NCI-H1930 (cell line): ENCODE measurements around the gene ACTA2.
"Not testable (repeated sequence)": the region's sequence is repeated elsewhere in the genome, so short reads cannot be mapped to it uniquely, and the experiment has no call there.

Source experiments
- DNase-seq, 2 experiments: peaks; one replicate each; lab custom pipeline; 2025; lab: John Stamatoyannopoulos, UW

The ACTA2 gene

DNA sequence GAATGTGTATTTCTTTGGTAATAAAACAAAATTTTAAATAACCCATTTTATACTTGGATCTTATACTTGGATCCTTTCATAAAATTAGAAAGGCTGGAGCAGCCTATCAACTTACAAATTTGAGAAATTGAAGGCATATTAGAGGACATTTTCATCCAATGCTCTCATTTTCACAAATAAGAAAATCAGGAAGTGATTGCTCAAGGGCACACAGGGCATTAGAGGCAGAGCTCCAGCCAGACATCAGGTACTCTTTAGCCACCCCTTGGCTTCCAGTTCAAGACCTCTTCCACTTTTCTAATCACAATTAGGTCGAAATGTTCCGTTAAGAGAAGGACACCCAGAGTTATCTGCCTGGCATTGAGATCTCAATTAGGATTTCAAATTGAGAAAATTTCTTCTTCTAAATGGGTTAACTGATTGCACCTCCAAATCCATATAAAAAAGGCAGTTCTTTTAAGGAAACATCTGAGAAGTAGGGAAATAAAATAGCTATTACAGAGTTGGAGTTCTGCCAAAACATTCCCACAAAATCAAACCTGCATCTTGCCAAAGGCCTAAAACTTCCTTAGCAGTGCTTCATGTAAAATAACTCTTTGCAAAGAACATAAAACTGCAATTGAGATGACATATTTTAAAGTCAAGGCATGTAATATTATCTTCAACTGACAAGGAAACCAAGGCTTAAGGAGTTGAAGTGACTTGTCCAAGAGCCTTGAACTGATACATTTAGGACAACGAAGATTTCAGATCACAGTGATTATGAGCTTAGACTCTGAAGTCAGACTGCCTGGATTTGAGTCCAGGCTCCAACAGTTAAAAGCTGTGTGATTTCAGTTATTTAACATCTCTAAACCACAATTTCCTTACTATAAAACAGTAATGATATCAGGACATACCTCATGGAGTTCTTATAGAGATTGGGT, 2.4 kb downstream of the ACTA2 start:
- no peak for DNase-seq

DNA sequence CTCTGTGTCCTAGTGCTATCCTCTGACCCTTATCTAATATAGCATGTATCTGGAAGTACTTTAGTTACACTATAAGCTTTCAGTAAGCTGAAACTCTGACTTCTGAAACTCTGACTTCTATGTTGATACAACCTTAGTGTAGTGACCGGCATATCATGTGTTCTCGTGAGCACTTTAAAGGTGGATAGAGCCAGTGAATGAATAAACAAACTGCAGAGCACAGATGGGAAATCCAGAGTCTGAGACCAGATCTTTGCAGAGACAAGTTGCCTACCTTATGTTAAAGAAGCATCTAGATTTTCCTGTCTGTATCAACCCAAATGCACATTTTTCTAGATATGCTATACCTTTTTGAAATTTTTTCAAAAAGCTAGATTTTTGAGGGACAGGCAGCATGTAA, 3.5 kb downstream of the ACTA2 start:
- no peak for DNase-seq

DNA sequence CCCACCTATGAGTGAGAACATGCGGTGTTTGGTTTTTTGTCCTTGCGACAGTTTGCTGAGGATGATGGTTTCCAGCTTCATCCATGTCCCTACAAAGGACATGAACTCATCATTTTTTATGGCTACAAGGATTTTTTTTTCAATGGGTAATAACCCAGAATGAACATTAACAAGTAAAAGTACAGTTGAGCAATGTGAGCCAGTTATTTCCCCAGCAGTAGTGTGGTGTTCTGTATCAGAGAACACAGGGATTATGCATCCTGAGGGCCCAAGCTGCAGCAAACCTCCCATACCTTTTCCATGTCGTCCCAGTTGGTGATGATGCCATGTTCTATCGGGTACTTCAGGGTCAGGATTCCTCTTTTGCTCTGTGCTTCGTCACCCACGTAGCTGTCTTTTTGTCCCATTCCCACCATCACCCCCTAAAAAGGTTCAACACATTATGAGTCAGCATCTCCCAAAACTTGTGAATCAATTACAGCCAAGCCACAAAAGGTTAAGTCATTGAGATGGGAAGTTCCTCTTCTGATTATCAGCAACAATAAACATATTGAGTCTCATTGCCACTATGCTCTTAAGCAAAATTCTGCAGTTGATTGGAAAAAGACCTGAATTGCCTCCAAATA, 5.5 kb downstream of the ACTA2 start:
- DNase-seq: no peak

DNA sequence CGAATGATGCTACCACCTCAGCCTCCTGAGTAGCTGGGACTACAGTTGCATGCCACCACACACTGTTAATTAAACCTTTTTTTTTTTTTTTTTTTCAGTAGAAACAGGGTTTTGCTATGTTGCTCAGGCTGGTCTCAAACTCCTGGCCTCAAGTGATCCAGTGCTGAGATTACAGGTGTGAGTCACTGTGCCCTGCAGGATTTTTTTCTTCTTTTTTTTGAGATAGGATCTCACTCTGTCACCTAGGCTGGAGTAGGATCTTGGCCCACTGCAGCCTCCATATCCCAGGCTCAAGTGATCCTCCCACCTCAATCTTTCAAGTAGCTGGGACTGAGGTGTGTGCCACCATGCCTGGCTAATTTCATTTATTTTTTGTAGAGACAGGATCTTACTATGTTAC, 6.4 kb downstream of the ACTA2 start:
- DNase-seq: no peak

DNA sequence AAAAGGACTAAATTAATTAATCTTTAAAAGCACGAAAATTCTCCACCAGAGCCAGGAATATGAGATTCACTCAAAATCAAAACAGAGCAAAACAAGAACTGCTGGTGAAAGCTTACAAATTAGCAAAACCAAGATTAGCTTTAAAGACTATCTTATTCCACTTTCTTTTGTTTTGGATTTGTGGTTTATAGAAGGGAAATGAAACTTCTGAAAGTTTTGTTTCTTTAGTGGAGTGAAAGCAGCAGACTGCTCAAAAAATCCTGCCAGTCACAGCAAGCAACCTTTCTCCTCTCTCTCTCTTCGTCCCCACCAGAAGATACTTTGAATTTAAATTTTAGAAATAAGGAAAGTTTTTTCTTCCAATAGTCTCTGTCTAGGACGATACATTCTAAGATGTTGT, 7.8 kb downstream of the ACTA2 start:
- no peak for DNase-seq

DNA sequence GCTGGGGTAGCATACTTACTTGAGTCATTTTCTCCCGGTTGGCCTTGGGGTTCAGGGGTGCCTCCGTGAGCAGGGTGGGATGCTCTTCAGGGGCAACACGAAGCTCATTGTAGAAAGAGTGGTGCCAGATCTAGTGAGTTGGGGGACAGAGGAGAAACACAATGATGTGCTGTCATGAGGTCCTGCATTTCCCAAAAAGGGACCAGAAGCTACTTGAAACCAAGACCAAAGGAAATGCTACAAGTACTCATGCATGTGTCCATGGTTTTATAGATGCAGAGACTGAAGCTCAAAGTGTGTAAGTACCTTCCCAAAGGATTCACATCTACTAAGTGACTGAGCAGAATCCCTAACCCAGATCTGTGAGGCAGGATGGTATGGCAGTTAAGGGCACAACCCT, 8.8 kb downstream of the ACTA2 start:
- no peak for DNase-seq

DNA sequence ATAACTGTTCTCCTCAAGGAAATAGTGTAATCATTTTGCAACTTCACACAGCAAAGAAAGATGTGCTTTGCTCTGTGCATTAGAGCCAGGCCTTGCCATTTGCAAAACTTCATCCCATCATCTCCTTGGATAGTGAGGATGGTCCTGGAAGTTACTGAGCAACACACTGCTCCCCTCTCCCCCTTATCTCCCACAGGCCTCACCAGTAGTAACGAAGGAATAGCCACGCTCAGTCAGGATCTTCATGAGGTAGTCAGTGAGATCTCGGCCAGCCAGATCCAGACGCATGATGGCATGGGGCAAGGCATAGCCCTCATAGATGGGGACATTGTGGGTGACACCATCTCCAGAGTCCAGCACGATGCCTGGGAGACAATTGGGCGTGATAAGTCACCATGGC, 11.5 kb downstream of the ACTA2 start:
- no peak for DNase-seq

DNA sequence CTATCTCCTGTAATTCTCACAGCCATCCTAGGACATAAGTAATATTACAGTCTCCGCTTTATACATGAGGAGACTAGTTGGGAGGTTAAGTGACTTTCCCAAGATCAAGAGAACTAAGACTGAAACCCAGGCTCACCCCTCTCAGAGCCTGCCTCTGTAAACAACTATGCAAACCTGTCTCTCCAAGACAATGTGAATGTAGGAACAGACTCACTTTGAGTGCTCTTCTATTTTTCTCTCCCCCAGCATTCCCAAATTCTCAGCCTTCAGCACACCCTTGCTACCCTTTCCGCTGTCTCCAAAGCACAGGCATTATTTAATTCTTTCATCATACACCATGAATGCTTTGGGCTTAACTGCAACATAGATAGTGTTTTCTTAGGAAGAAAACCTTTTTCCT, 13.6 kb downstream of the ACTA2 start:
- no peak for DNase-seq

DNA sequence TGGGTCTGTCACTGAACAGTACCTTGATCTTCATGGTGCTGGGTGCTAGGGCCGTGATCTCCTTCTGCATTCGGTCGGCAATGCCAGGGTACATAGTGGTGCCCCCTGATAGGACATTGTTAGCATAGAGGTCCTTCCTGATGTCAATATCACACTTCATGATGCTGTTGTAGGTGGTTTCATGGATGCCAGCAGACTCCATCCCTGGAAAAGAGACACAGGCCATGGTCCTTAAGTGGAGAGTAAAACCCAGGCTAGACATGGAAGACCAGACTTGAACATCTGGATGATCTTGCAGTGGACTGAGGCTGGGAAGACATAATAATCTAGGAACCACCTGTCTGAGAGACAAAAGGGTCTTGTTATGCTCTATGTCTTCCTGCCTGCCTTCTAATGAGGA, 14.5 kb downstream of the ACTA2 start:
- no peak for DNase-seq

DNA sequence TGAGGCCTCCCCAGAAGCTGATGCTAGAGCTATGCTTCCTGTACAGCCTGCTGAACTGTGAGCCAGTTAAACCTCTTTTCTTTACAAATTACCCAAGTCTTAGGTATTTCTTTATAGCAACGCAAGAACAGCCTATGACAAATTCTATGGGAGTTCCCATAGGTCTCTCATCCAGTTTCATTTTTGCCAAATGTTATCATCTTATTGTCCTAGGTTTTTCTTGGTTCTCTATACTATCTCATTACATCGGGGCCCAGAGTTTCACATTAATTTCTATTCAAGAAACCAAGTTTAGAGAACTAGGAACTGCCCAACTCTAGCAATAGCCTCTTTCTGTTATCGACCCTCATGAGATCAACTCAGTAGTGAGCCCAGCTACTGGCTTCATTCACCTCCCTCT, 15.9 kb downstream of the ACTA2 start:
- DNase-seq: no peak

DNA sequence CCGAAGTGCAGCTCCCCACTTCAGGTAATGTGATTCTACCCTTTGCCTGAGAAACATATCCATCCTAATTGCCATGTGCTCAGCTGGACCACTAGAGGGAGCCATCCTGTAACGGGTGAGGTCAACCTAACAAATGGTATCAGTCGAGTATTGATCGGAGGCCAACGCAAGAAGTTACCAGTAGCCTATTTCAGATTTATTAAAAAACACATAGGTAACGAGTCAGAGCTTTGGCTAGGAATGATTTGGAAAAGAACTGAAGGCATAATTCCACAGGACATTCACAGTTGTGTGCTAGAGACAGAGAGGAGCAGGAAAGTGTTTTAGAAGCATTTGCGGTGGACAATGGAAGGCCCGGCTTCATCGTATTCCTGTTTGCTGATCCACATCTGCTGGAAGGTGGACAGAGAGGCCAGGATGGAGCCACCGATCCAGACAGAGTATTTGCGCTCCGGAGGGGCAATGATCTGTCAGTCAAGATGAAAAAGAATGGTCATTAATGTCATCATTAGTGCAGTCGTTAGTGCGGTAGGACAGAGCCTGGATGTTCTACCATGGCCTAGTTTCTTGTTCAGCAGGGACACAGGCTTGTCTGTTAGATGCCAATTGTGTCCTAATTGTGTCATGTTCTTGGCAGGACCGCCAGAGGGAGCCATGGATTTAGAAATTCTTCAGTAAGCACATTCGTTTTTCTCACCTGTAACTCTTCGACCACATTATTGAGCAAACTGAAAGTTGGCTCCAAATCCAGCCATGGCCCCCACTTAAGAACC, 17.5 kb downstream of the ACTA2 start:
- DNase-seq: peak; percentile 21 to 58

DNA sequence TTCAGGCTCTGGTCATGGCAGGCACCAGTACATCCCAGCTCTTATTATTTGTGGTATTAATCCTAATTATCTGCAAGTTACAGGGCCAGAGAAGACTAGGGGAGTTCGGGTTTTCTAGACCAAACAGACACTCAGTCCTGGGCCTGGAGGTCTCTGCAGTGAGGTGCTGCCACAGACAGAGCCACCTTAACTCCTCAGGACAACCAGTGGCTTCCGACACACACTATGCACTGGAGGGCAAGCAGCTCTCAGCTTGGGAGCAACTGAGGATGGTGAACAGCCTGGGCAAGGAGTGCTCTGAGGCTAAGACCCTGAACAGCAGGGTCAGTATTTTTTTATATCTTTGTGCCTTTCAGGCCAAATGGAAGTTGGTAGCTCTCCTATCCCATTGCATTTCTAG, 19.0 kb downstream of the ACTA2 start:
- DNase-seq: no peak

DNA sequence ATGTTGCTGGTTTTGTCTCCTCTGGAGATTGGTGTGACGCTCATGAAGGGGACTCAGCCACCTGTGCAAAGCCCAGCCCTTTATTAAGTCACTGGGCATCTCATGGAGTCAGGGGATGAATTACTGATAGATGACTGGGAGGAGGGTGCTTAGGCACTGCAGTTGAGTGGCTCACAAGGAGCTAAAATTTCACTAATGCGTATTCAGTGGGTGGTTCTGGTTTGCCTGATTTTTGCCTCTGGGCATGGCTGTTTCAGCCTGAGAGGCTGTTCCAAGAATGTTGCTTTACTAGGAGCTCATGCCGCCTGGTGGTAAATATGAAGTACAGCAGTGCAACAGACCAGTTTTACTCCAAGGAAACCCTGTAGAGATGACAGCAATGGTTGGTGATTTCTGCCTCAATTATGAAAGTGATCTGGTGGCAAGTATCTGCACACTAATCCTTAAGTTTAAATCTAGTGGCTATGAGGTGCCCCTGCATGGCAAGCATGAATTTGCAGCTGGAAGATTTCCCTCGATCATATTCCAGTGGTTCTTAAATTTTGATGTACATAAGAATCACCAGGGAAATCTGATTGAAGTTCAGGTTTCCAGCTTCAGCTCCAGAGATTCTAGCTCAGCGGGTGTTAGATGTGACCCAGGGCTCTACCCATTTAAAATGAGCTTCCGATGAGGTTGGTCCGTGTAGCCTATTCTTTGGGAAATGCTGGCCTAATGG, 19.9 kb downstream of the ACTA2 start:
- peak in 1 of 2 experiments; percentile 30 for DNase-seq

DNA sequence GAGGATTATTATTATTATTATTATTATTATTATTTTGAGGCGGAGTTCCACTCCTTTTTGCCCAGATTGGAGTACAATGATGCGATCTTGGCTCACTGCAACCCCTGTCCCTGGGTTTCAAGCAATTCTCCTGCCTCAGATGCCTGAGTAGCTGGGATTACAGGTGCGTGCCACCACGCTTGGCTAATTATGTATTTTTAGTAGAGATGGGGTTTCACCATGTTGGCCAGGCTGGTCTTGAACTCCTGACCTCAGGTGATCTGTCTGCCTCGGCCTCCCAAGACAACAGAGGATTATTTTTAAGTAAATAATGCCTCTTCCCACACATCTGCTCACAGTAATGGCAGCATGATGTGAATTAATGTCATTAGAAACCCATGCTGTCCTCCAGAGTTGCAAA, 20.5 kb downstream of the ACTA2 start:
- DNase-seq: not testable (repeated sequence)

DNA sequence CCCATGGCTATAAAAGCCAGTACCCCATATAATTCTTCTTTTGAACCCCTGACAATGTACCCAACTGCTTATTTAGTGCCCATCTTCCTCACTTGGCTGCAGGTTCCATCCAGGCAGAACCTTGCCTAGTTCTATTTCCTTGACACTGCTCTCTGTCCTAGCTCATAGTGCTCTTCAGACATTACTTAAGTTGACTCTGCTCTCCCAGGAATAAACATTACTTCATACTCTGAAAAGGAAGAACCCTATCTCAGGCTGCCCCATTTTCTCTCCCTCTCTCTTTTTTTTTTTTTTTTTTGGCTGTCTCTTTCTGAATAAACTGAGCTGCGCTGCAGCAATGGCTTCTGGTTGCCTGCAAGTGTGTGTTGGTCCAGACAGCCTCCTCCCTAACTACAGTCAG, 21.0 kb downstream of the ACTA2 start:
- no peak for DNase-seq

DNA sequence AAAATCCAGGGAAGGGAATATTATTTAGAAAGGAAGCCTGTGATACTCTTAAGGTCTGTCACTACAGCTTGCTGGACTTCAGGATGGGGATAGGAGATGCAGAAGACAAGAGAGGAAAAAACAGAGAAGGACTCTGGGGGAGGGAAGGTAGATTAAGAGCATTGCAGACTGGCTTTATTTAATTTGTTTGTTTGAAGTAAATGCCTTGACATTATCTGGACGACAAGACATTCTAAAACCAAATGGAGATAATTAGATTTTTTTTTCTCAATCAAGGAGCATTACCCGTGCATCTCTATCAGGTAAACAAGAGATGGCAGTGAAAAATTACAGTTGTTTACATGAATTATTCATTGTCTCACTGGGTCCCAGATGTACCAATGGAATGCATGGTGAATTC, 24.3 kb downstream of the ACTA2 start:
- no peak for DNase-seq

DNA sequence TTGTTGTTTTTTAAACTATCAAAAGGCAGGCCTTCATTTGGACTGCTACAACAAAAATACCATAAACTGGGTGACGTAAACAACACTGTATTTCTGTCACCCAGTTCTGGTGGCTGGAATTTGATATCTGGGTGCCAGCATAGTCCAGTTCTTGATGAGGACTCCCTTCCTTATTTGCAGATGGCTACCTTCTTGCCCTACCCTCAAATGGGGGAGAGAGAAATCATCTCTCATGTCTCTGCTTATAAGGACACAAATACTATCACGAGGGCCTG, 25.2 kb downstream of the ACTA2 start:
- no peak for DNase-seq

DNA sequence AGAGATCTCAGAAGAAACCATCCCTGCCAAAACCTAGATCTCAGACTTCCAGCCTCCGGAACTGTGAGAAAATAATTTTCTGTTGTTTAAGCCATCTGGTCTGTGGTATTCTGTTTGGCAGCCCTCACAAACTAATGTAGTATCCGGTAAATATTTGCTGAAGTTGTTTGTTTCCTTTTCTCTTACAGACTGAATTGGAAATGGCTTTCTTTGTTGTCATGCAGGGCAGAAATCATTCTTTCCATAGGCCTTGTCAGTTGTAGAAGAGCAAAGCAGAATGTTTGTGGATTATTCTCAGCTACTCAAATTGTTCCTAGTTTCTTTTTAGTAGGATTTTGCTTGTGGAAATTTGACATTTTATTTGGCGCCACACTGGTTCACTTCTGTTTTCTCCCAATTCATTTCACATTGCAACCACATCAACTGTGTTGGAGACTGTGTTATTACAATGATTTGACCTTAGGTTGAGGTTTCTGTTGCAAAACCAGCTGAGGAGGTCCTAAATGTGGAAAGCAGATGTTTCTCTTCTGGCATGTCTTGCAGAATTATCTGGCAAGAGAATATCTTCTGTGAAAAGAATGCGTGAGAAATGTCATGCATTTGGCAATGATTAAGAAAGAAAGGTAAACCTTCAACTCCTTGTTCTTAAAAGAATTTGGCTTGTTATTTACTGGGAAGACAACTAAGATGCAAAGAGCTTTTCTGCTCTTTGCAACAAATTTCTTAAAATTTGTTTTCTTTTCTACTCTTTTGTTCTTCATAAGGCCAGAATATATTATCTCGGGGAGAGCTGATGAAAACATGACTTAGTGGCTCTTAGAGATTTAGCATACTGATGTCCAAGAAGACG, 25.8 kb downstream of the ACTA2 start:
- DNase-seq: peak in 1 of 2 experiments; percentile 5

DNA sequence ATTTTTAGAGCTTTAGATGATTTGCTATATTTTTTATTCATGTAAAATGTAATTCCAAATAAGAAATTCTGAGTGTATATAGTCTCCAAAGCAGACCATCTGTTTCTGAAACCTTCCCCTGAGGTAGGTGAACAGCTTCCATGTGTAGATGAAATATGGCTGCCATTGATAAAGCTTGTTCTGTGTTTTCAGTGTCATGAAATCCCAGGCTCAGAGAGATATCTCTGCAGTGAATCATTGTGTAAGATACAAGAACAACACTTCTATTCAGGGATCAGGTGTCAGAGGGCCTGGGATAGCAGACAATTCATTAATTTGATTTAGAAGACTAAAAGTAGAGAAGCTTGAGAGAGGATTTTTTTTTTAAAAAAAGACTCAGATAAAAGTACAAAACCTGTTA, 29.1 kb downstream of the ACTA2 start:
- no peak for DNase-seq

DNA sequence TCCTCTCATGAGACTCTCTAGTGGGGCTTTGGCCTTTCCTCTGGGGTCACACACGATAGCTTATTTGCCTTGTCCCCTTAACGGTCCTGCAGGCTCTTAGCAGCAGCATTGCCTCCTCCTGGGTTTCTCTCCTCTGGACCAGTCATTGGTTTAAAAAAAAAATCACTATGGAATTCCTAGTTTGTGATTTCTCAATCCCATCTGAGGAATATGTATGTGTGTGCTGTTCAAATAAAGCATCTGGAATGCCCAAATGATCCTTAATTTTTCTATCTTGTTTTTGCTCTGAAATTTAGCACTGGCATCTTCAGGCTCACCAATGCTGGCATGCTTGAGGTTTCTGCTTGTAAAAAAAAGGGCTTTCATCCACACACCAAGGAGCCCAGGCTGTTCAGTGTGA, 30.5 kb downstream of the ACTA2 start:
- DNase-seq: no peak

DNA sequence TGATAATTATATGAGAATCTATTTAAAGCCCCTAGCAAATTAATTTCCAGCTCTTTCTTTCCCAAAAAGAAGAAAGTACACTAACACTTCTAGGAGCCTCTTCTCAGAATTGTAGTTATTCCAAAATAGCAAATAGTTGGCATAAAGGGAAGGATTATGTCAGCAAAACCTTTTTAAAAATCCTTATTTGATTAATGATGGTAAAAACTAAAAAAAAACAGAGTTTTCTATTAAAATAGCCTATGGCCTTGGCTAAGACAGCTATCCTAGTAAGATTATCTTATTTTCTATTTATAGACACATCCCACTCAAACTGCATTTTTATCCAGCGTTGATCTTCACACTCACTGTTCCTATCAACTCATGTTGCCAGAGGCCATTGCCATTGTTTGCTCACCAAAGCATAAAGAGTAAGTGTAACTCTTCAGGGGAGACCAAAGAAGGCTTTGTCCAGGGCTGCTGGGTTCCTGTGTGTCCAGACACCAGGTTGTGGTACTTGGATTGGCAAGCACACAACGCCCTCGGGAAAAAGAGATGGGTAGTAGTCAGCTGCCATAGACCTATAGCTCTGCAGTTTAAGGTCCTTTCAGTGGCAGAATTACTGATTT, 31.5 kb downstream of the ACTA2 start:
- DNase-seq: no peak
